CD4-positive, CD25-positive, alpha-beta regulatory T cell (primary cell): ENCODE results near the gene SNCAIP. TPM values are rescaled to one million over a fixed set of nuclear protein-coding genes. Genes with fewer than 3 reads are reported as not detected.
"Not testable (repeated sequence)": the region's sequence is repeated elsewhere in the genome, so short reads cannot be mapped to it uniquely, and the experiment has no call there.

Experiments used
- ATAC-seq, 2 donors: fragments of 150-1000 bp; cut with Tn5 transposase; one replicate each; pipeline ENCODE4 v1.10.0; 2021; ENCODE audit warnings: low read depth in 2 of 2, moderate number of reproducible peaks in 2 of 2, moderate library complexity in 1 of 2
- DNase-seq, 3 donors: peaks; one replicate each; pipeline versions ENCODE4 v3.0.0 to v3.0.0-alpha.2; 2012 to 2022; ENCODE audit warnings: mixed read lengths in 1 of 3
- H3K27ac ChIP-seq: one replicate; pipeline ENCODE4 v1.7.0; 2013; ENCODE audit warnings: mild to moderate bottlenecking, low read length; ENCODE audit not compliant: insufficient read depth, poor library complexity, severe bottlenecking
- H3K27me3 ChIP-seq: one replicate; pipeline ENCODE4 v1.7.0; 2013; ENCODE audit warnings: low read length; ENCODE audit not compliant: control insufficient read depth, insufficient read depth
- H3K36me3 ChIP-seq: one replicate; pipeline ENCODE4 v1.7.0; 2013; ENCODE audit warnings: mild to moderate bottlenecking, low read length, moderate library complexity; ENCODE audit not compliant: control insufficient read depth, insufficient read depth
- H3K4me1 ChIP-seq: 2 replicates; pipeline ENCODE4 v1.7.0; 2013; ENCODE audit warnings: mild to moderate bottlenecking, low read length; ENCODE audit not compliant: insufficient read depth, control insufficient read depth, poor library complexity, severe bottlenecking
- H3K4me3 ChIP-seq: one replicate; pipeline ENCODE4 v1.7.0; 2013; ENCODE audit warnings: low read depth, mild to moderate bottlenecking, low read length, moderate library complexity
- H3K9me3 ChIP-seq, 2 experiments: 1 replicate in 1 of 2; 2 replicates in 1 of 2; pipeline ENCODE4 v1.7.0; 2013; ENCODE audit warnings: low read length in 2 of 2, mild to moderate bottlenecking in 1 of 2, moderate library complexity in 1 of 2; ENCODE audit not compliant: control insufficient read depth in 2 of 2
- H3K27ac Mint-ChIP-seq, 3 donors: one replicate each; pipeline ENCODE4 v1.8.0; 2020 to 2022; ENCODE audit warnings: mild to moderate bottlenecking in 3 of 3, mixed read lengths in 3 of 3, moderate library complexity in 2 of 3
- H3K27me3 Mint-ChIP-seq: one replicate; pipeline ENCODE4 v1.8.0; 2022; ENCODE audit warnings: mild to moderate bottlenecking, mixed read lengths
- H3K36me3 Mint-ChIP-seq: one replicate; pipeline ENCODE4 v1.8.0; 2020; ENCODE audit warnings: mixed read lengths
- H3K4me1 Mint-ChIP-seq, 4 donors: one replicate each; pipeline ENCODE4 v1.8.0; 2020 to 2022; ENCODE audit warnings: mixed read lengths in 4 of 4, mild to moderate bottlenecking in 1 of 4
- H3K4me3 Mint-ChIP-seq, 4 donors: one replicate each; pipeline ENCODE4 v1.8.0; 2020 to 2022; ENCODE audit warnings: mild to moderate bottlenecking in 4 of 4, mixed read lengths in 4 of 4, moderate library complexity in 3 of 4
- H3K9me3 Mint-ChIP-seq, 7 donors: one replicate each; pipeline ENCODE4 v1.8.0; 2020 to 2022; ENCODE audit warnings: mixed read lengths in 7 of 7, mild to moderate bottlenecking in 3 of 7, moderate library complexity in 2 of 7
- polyA plus RNA-seq, 4 donors: library from polyadenylated mRNA; unstranded; fragments of 300-500 nt; fragmentation: Illumina TruSeq; gene quantifications; one replicate each; pipeline ENCODE4 v1.2.3, GENCODE V29; 2021
- total RNA-seq: library from RNA; stranded (reverse); gene quantifications from one replicate; pipeline ENCODE4 v1.2.3, GENCODE V29; 2022

SNCAIP gene
- total and polyA plus RNA-seq, 5 donors from 2014 or later = not detected

- Mint-ChIP-seq H3K4me3 (no peak overlapping the region), H3K4me1 (no peaks in the 10 kb centered on the region), H3K27ac (no peak overlapping the region), H3K36me3 (no peaks in the 10 kb centered on the region), H3K27me3 (no peaks in the 10 kb centered on the region), H3K9me3 (peaks cover 0 to 4% (median 0%) of the 10 kb centered on the region in 7 donors)
- H3K27me3 ChIP-seq = no peaks in the 10 kb centered on the region
- no peak overlapping the region for H3K27ac ChIP-seq
- H3K36me3 ChIP-seq = no peaks in the 10 kb centered on the region
- H3K9me3 ChIP-seq = no peaks in the 10 kb centered on the region
- no peak overlapping the region for H3K4me3 ChIP-seq
- ATAC-seq = no peak
- DNase-seq = no peak
- no peaks in the 10 kb centered on the region for H3K4me1 ChIP-seq
These were observed 159.7 kb downstream of the SNCAIP start for GRCh38 chr5:122471752-122472061.

- H3K27ac Mint-ChIP-seq = no peak overlapping the region
- no peak overlapping the region for H3K27ac ChIP-seq
- H3K27me3 ChIP-seq = no peaks in the 10 kb centered on the region
- no peaks in the 10 kb centered on the region for H3K4me1 ChIP-seq
- DNase-seq (no peak), ATAC-seq (no peak)
- no peaks in the 10 kb centered on the region for H3K27me3 Mint-ChIP-seq
- H3K4me3 ChIP-seq = no peak overlapping the region
- H3K9me3 Mint-ChIP-seq = peaks cover 0 to 4% (median 0%) of the 10 kb centered on the region in 7 donors
- no peaks in the 10 kb centered on the region for H3K36me3 ChIP-seq
- H3K9me3 ChIP-seq = no peaks in the 10 kb centered on the region
- no peak overlapping the region for H3K4me3 Mint-ChIP-seq
- H3K4me1 Mint-ChIP-seq = no peaks in the 10 kb centered on the region
- H3K36me3 Mint-ChIP-seq = no peaks in the 10 kb centered on the region
These were observed 161.3 kb downstream of the SNCAIP start for GRCh38 chr5:122473138-122473843.

- no peak overlapping the region for H3K27ac Mint-ChIP-seq
- H3K9me3 Mint-ChIP-seq = peaks cover 0 to 5% (median 0%) of the 10 kb centered on the region in 7 donors
- Histone ChIP-seq H3K36me3 (no peaks in the 10 kb centered on the region), H3K27ac (no peak overlapping the region), H3K4me3 (no peak overlapping the region), H3K9me3 (no peaks in the 10 kb centered on the region), H3K4me1 (no peaks in the 10 kb centered on the region), H3K27me3 (no peaks in the 10 kb centered on the region)
- no peak for ATAC-seq
- no peaks in the 10 kb centered on the region for H3K36me3 Mint-ChIP-seq
- no peak for DNase-seq
- no peak overlapping the region for H3K4me3 Mint-ChIP-seq
- no peaks in the 10 kb centered on the region for H3K27me3 Mint-ChIP-seq
- no peaks in the 10 kb centered on the region for H3K4me1 Mint-ChIP-seq
These were observed 161.9 kb downstream of the SNCAIP start for GRCh38 chr5:122473941-122474340.

- H3K9me3 Mint-ChIP-seq = peaks cover 0 to 8% (median 0%) of the 10 kb centered on the region in 7 donors
- no peak overlapping the region for H3K4me3 Mint-ChIP-seq
- H3K27me3 ChIP-seq = no peaks in the 10 kb centered on the region
- ATAC-seq = no peak
- H3K27me3 Mint-ChIP-seq = no peaks in the 10 kb centered on the region
- no peaks in the 10 kb centered on the region for H3K9me3 ChIP-seq
- no peak for DNase-seq
- H3K4me1 Mint-ChIP-seq = no peaks in the 10 kb centered on the region
- H3K36me3 Mint-ChIP-seq = no peaks in the 10 kb centered on the region
- no peaks in the 10 kb centered on the region for H3K36me3 ChIP-seq
- no peak overlapping the region for H3K27ac Mint-ChIP-seq
- H3K27ac ChIP-seq = no peak overlapping the region
- H3K4me3 ChIP-seq = no peak overlapping the region
- H3K4me1 ChIP-seq = no peaks in the 10 kb centered on the region
These were observed 166.9 kb downstream of the SNCAIP start for GRCh38 chr5:122478741-122479442.

- no peaks in the 10 kb centered on the region for H3K9me3 ChIP-seq
- no peaks in the 10 kb centered on the region for H3K27me3 Mint-ChIP-seq
- H3K4me1 Mint-ChIP-seq = no peaks in the 10 kb centered on the region
- no peak overlapping the region for H3K4me3 Mint-ChIP-seq
- no peaks in the 10 kb centered on the region for H3K27me3 ChIP-seq
- no peak overlapping the region for H3K27ac Mint-ChIP-seq
- no peak for DNase-seq
- peaks cover 0 to 5% (median 0%) of the 10 kb centered on the region in 7 donors for H3K9me3 Mint-ChIP-seq
- no peak overlapping the region for H3K4me3 ChIP-seq
- no peak for ATAC-seq
- no peak overlapping the region for H3K27ac ChIP-seq
- H3K36me3 ChIP-seq = no peaks in the 10 kb centered on the region
- no peaks in the 10 kb centered on the region for H3K36me3 Mint-ChIP-seq
- no peaks in the 10 kb centered on the region for H3K4me1 ChIP-seq
These were observed 168.1 kb downstream of the SNCAIP start for GRCh38 chr5:122480146-122480545.

GRCh38 chr5:122484103-122484502 lies 172.1 kb downstream of the SNCAIP start:
- no peak overlapping the region for H3K27ac ChIP-seq
- no peaks in the 10 kb centered on the region for H3K27me3 ChIP-seq
- H3K27ac Mint-ChIP-seq = no peak overlapping the region
- no peak overlapping the region for H3K4me3 Mint-ChIP-seq
- ATAC-seq (no peak), DNase-seq (no peak)
- H3K4me3 ChIP-seq = no peak overlapping the region
- no peaks in the 10 kb centered on the region for H3K27me3 Mint-ChIP-seq
- H3K36me3 Mint-ChIP-seq = no peaks in the 10 kb centered on the region
- H3K4me1 Mint-ChIP-seq = no peaks in the 10 kb centered on the region
- no peaks in the 10 kb centered on the region for H3K36me3 ChIP-seq
- H3K9me3 Mint-ChIP-seq = peaks cover 0 to 3% (median 0%) of the 10 kb centered on the region in 7 donors
- no peaks in the 10 kb centered on the region for H3K4me1 ChIP-seq
- H3K9me3 ChIP-seq = no peaks in the 10 kb centered on the region

GRCh38 chr5:122485226-122485625 lies 173.2 kb downstream of the SNCAIP start:
- no peak overlapping the region for H3K27ac ChIP-seq
- DNase-seq (no peak), ATAC-seq (no peak)
- H3K4me3 Mint-ChIP-seq = no peak overlapping the region
- no peak overlapping the region for H3K4me3 ChIP-seq
- no peaks in the 10 kb centered on the region for H3K4me1 Mint-ChIP-seq
- no peaks in the 10 kb centered on the region for H3K9me3 ChIP-seq
- H3K27me3 Mint-ChIP-seq = no peaks in the 10 kb centered on the region
- no peaks in the 10 kb centered on the region for H3K36me3 ChIP-seq
- H3K9me3 Mint-ChIP-seq = peaks cover 0 to 3% (median 0%) of the 10 kb centered on the region in 7 donors
- no peaks in the 10 kb centered on the region for H3K4me1 ChIP-seq
- H3K36me3 Mint-ChIP-seq = no peaks in the 10 kb centered on the region
- no peak overlapping the region for H3K27ac Mint-ChIP-seq
- no peaks in the 10 kb centered on the region for H3K27me3 ChIP-seq

- ATAC-seq, H3K4me3 ChIP-seq, H3K4me3 Mint-ChIP-seq, H3K9me3 Mint-ChIP-seq, H3K27me3 Mint-ChIP-seq, H3K36me3 ChIP-seq, H3K36me3 Mint-ChIP-seq, H3K9me3 ChIP-seq, DNase-seq, H3K4me1 Mint-ChIP-seq, H3K27ac ChIP-seq, H3K4me1 ChIP-seq, H3K27me3 ChIP-seq, H3K27ac Mint-ChIP-seq: not testable (repeated sequence)
These were observed 174.6 kb downstream of the SNCAIP start for GRCh38 chr5:122486616-122487015.
